Chondrocyte (in vitro differentiated cells): ENCODE measurements around the gene PRDM2. TPM values are rescaled to one million over a fixed set of nuclear protein-coding genes. Genes with fewer than 3 reads are reported as not detected.

Source experiments
- DNase-seq: peaks from one replicate; pipeline ENCODE4 v3.0.0; 2021; ENCODE audit warnings: mixed read lengths, low spot score
- H3K27ac Mint-ChIP-seq: one replicate; pipeline ENCODE4 v1.8.0; 2021; ENCODE audit warnings: mild to moderate bottlenecking, moderate library complexity, mixed read lengths; ENCODE audit not compliant: unreplicated experiment
- H3K27me3 Mint-ChIP-seq: 2 replicates; pipeline ENCODE4 v1.8.0; 2021; ENCODE audit warnings: low read depth, mixed read lengths
- H3K36me3 Mint-ChIP-seq: 2 replicates; pipeline ENCODE4 v1.8.0; 2021; ENCODE audit warnings: low read depth, mixed read lengths
- H3K4me1 Mint-ChIP-seq: 2 replicates; pipeline ENCODE4 v1.8.0; 2021; ENCODE audit warnings: low read depth, mild to moderate bottlenecking, mixed read lengths
- H3K4me3 Mint-ChIP-seq: one replicate; pipeline ENCODE4 v1.8.0; 2021; ENCODE audit warnings: mild to moderate bottlenecking, moderate library complexity, mixed read lengths; ENCODE audit not compliant: unreplicated experiment
- H3K9me3 Mint-ChIP-seq: 2 replicates; pipeline ENCODE4 v1.8.0; 2021; ENCODE audit warnings: low read depth, mixed read lengths
- CTCF ChIP-seq: fragments of 200-600 bp; sonication (generic); IDR thresholded peaks from 2 replicates; pipeline ENCODE4 v1.5.0; 2021; ENCODE audit warnings: antibody characterized with exemption, mild to moderate bottlenecking, moderate library complexity
- total RNA-seq: library from RNA; stranded (reverse); gene quantifications from 3 replicates; pipeline ENCODE4 v1.2.1, GENCODE V29; 2021

The PRDM2 gene
- total RNA-seq, 1 donor from 2014 or later, result 36.8 TPM

GRCh38 chr1:13771745-13772144 lies 71.8 kb downstream of the PRDM2 start:
- Mint-ChIP-seq H3K4me3 (no peak overlapping the region), H3K27me3 (no peaks in the 10 kb centered on the region), H3K9me3 (no peaks in the 10 kb centered on the region), H3K36me3 (peaks cover 2% of the 10 kb centered on the region), H3K4me1 (peaks cover 45% of the 10 kb centered on the region), H3K27ac (no peak overlapping the region)
- DNase-seq, result no peak
- TF ChIP-seq CTCF, result no peak

DNA sequence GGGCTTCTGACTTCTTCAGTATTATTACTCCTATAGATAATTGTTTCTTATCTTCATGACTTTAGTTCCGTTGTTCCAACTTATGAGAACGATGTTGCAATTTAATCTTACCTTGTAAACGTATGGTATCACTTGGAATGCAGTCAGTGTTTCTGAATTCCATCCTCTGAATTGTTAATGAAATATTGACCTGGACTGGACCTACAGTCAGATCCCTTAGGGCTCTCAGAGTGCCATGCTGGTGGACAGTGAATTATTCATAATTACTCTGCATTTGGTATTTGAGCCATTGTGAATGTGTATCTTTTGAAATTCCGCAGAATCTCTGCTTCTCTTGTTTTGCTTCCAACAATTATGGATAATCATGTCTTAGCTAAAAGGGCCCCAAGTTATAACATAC lies 72.3 kb downstream of the PRDM2 start:
- Mint-ChIP-seq H3K27me3 (no peaks in the 10 kb centered on the region), H3K36me3 (peaks cover 2% of the 10 kb centered on the region), H3K9me3 (no peaks in the 10 kb centered on the region), H3K27ac (no peak overlapping the region), H3K4me3 (no peak overlapping the region), H3K4me1 (peaks cover 40% of the 10 kb centered on the region)
- no peak for DNase-seq
- no peak for TF ChIP-seq CTCF

- Mint-ChIP-seq H3K27ac (no peak overlapping the region), H3K36me3 (peaks cover 14% of the 10 kb centered on the region), H3K4me3 (no peak overlapping the region), H3K27me3 (no peaks in the 10 kb centered on the region), H3K4me1 (peaks cover 30% of the 10 kb centered on the region), H3K9me3 (no peaks in the 10 kb centered on the region)
- DNase-seq, result no peak
- TF ChIP-seq CTCF, result no peak
Observed at GRCh38 chr1:13774121-13774520, 74.1 kb downstream of the PRDM2 start.

GRCh38 chr1:13775459-13775858 lies 75.5 kb downstream of the PRDM2 start:
- H3K4me3 Mint-ChIP-seq, result no peak overlapping the region
- peaks cover 19% of the 10 kb centered on the region for H3K36me3 Mint-ChIP-seq
- no peak for DNase-seq
- TF ChIP-seq CTCF, result no peak
- peaks cover 36% of the 10 kb centered on the region for H3K4me1 Mint-ChIP-seq
- H3K27ac Mint-ChIP-seq, result no peak overlapping the region
- H3K9me3 Mint-ChIP-seq, result no peaks in the 10 kb centered on the region
- H3K27me3 Mint-ChIP-seq, result no peaks in the 10 kb centered on the region

DNA sequence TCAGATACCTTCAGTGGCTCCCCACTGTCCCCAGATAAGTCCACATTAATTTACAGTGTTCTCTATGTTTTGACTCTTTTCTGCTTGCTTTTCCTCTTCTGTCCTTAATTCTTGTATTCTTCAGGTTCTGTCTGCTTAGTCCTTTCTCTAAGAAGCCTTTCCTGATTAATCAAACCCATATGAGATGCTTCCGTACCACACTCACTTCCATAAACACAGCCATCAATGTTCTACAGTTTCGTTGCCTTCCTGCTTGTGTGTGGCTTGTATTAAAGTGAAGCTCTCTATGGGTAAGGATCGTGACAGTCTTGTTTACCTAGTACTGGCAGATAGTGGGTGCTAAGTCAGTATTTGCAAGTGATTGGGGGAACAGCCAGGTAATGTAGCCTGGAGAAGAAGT lies 75.9 kb downstream of the PRDM2 start:
- no peak for TF ChIP-seq CTCF
- peaks cover 19% of the 10 kb centered on the region for H3K36me3 Mint-ChIP-seq

More for the DNA sequence above, 75.9 kb downstream of the PRDM2 start:
- Mint-ChIP-seq H3K27ac (no peak overlapping the region), H3K4me3 (no peak overlapping the region), H3K4me1 (peaks cover 35% of the 10 kb centered on the region), H3K9me3 (no peaks in the 10 kb centered on the region), H3K27me3 (no peaks in the 10 kb centered on the region)
- no peak for DNase-seq
